A172 (cell line): ENCODE results near the gene EPHA4. TPM values are rescaled to one million over a fixed set of nuclear protein-coding genes. Genes with fewer than 3 reads are reported as not detected.
A peak's percentile ranks its signal among the peaks of the same experiment; 100 is the strongest.

Experiments
- DNase-seq: peaks from one replicate; pipeline ENCODE4 v3.0.0-alpha.2; 2015; ENCODE audit warnings: low spot score
- total RNA-seq: library from RNA; depleted of rRNA; stranded (reverse); fragments of >200 nt; shearing (Covaris generic); gene quantifications from 2 replicates; pipeline ENCODE4 v1.2.3, GENCODE V29; 2014

Gene EPHA4
- total RNA-seq, 1 experiment from 2014 or later = 28.1 TPM

DNA sequence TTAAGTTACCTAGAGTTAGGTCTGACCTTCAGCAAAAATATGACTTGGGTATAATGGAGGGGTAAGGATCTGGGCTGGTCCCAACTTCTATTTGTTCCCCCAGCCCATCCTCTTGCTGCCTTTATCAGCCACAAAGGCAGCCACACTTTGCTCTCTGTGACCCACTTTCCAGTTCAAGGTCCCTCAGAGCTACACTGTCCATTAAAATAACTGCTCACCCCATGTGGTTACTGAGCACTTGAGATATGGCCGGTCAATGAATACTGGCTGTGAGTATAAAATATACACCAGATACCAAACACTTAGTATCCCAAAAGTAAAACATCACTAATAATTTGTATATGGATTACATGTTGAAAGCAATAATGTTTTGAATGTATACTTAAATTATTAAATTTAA lies 67.2 kb downstream of the EPHA4 start:
- no peak for DNase-seq

GRCh38 chr2:221503965-221504364 lies 68.1 kb downstream of the EPHA4 start:
- DNase-seq = no peak

- DNase-seq = peak; percentile 78
Observed at GRCh38 chr2:221502270-221503010, 69.7 kb downstream of the EPHA4 start.

GRCh38 chr2:221501883-221502269 lies 70.2 kb downstream of the EPHA4 start:
- DNase-seq = no peak

- peak; percentile 78 for DNase-seq
Observed at GRCh38 chr2:221501210-221501882, 70.8 kb downstream of the EPHA4 start.

- DNase-seq = peak; percentile 19
Observed at GRCh38 chr2:221500501-221501209, 71.4 kb downstream of the EPHA4 start.

- no peak for DNase-seq
Observed at GRCh38 chr2:221495731-221496130, 76.4 kb downstream of the EPHA4 start.

GRCh38 chr2:221494556-221494955 lies 77.5 kb downstream of the EPHA4 start:
- peak; percentile 75 for DNase-seq

DNA sequence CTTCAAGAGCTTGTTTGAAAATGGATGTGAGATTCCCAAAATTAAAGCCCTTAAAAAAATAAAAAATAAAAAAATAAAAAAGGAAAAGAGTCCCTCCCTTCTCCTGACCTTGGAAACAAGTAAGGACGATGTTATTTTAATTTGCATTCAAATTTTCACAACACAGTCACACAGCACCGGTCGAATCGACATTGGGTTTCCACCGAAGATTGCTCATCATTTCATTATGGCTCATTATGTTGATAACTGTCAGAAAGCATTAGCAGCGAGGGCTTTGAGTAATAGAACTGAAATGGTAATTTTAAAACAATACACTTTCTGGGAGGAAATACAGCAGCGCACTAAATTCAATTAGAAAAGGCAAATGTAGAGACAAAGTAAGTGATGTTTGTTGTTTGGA lies 78.7 kb downstream of the EPHA4 start:
- no peak for DNase-seq

DNA sequence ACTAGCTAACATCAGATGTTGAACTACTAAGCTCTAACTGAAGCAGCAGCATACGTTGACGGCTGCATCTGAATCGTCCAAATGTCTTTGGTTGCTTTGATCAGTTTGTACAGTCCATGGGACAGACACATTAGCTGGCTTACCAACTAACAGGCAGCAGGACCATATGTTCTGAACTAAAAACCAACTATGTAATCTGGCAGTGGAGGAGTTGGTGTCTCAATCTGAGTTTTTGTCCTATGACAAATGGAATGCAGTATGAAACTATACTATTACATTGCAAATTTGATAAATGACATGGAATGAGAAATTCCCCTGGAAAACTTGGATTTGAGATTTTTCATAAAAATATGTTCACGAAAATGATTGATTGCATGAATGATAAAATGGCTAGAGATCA lies 79.5 kb downstream of the EPHA4 start:
- DNase-seq = no peak

DNA sequence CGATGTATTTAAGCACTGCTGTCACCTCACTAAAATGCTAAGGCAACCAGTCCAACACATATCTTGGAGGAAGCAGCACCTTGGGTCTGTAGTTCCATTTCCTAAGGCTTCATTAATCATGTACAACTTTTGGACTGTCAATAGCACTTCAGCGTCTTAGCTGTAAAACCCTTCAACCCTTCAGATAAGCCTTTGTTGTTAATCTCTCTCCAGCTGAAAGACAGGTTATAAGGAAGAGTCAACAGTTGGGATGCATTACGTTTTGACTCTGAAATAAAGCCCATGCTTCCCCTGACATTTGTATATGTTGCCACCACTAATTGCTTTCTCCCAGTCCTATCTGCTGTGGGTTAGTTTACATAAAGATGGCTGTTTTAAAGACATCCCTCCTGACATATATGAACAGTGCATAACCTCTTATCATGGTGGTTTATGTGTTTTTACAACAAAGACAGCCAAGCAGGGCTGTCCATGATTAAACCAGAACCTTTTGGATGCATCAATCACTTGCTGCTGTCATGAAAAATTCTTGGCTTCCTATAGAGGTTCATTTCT lies 81.5 kb downstream of the EPHA4 start:
- DNase-seq = no peak

DNA sequence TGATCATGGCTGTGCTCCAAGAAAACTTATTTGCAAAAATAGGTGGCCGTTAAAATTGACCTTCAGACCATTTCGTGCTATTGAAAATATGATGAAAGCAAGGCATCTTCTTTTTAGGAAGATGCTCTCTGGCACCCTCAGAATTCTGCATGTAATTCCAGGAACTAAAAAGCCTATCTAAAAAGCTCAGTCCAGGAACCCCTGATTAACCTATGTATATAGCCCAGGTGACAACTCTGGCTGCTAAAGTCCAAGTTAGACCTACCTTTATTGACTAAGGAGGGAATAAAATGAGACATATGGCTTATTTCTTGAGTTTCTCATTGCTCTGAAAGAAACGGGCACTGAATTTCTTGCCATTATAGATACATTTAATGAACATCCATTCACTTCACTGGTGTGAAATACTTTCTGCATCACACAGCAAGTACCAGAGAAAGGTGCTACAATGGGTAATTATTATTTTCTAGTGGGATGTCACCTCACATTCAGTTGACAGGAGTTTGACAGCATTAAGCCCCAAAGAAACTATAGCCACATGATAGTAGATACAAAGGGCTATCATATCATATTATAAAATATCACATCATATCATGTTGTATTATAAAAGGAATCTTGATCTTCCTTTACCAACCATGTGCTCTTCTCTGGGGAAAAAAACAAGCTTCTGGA lies 83.8 kb downstream of the EPHA4 start:
- no peak for DNase-seq

GRCh38 chr2:221486106-221486505 lies 86.0 kb downstream of the EPHA4 start:
- no peak for DNase-seq

GRCh38 chr2:221485503-221485870 lies 86.6 kb downstream of the EPHA4 start:
- no peak for DNase-seq

GRCh38 chr2:221484761-221485502 lies 87.2 kb downstream of the EPHA4 start:
- DNase-seq = no peak

- no peak for DNase-seq
Observed at GRCh38 chr2:221482666-221483455, 89.2 kb downstream of the EPHA4 start.

- no peak for DNase-seq
Observed at GRCh38 chr2:221480821-221481220, 91.3 kb downstream of the EPHA4 start.

- no peak for DNase-seq
Observed at GRCh38 chr2:221480163-221480562, 91.9 kb downstream of the EPHA4 start.

GRCh38 chr2:221478485-221478863 lies 93.6 kb downstream of the EPHA4 start:
- DNase-seq = peak; percentile 18

DNA sequence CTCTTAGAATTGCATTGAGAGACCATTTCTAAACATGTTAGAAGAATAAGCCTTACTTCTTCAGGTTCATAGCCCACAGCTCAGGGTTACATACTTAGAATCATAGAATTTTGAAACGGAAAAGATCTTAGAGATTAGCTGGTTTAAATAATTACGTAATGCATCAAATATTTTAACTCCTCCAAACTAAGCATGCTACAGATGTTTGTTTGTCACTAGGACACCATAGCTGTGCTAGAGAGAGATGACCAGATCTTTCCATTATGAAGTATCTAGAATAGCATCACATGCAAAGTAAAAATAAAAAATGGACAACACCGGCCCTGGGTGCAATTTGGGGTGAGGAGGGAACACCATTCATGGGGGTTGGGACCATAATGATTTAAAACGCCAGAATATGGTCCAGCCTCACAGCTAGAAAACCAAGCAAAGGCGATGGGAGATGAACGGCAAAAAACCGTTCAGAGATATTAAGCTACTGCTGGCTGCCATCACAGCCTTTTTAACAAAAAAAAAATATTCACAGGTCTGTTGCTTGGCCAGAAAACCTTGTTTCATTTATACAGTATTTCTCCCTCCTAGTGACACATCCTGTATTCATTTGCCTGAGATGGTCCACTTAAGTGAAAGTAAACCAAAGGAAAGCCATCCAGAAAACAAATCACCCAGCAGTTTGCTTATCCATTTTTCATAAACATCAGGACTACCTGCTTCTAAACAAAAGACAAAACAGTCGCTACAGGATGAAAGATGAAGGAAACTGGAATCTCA lies 94.2 kb downstream of the EPHA4 start:
- no peak for DNase-seq
